K562 (cell line): Measurements from ENCODE around the gene HEPACAM2. TPM values are rescaled to one million over a fixed set of nuclear protein-coding genes. Genes with fewer than 3 reads are reported as not detected.

Experiments used
- ARID2 ChIP-seq: fragments of 450-650 bp; IDR thresholded peaks from 2 replicates; pipeline ENCODE4 v1.6.1; 2017; ENCODE audit warnings: antibody characterized with exemption, mild to moderate bottlenecking
- BRD4 ChIP-seq: fragments of 200-600 bp; sonication (generic); IDR thresholded peaks from 2 replicates; pipeline ENCODE4 v1.6.1; 2017; ENCODE audit warnings: inconsistent platforms
- CBFA2T2 ChIP-seq: fragments of 450-650 bp; conservative IDR thresholded peaks from 2 replicates; pipeline ENCODE4 v1.6.1; 2017; ENCODE audit warnings: mild to moderate bottlenecking
- CEBPB ChIP-seq: fragments of 450-650 bp; IDR thresholded peaks from 2 replicates; pipeline ENCODE4 v1.6.1; 2016; ENCODE audit warnings: missing genetic modification characterization, missing compliant biosample characterization
- CHD2 ChIP-seq: IDR thresholded peaks from 2 replicates; pipeline ENCODE4 v1.6.1; 2011; ENCODE audit warnings: low read depth, low read length
- NFIX ChIP-seq: fragments of 250-450 bp; sonication (Bioruptor Pico); IDR thresholded peaks from 2 replicates; pipeline ENCODE4 v1.4.0; 2020; ENCODE audit warnings: low read depth, mild to moderate bottlenecking, moderate library complexity
- RBM39 ChIP-seq: fragments of 200-400 bp; formaldehyde crosslinking; optimal IDR thresholded peaks from 2 replicates; pipeline ENCODE3; 2018; ENCODE audit warnings: low read depth, low read length
- SAFB ChIP-seq: fragments of 200-400 bp; formaldehyde crosslinking; IDR thresholded peaks from 2 replicates; pipeline ENCODE4 v1.6.1; 2017; ENCODE audit warnings: low read depth, low read length, borderline replicate concordance
- ZNF3 ChIP-seq: fragments of 250-450 bp; sonication (Bioruptor Pico); IDR thresholded peaks from 2 replicates; pipeline ENCODE4 v1.5.0; 2021; ENCODE audit warnings: mild to moderate bottlenecking, moderate library complexity
- ZNF668 ChIP-seq: fragments of 250-450 bp; sonication (Bioruptor Pico); IDR thresholded peaks from 2 replicates; pipeline ENCODE4 v1.8.0; 2022; ENCODE audit warnings: mild to moderate bottlenecking, inconsistent platforms
- ZNF695 ChIP-seq: fragments of 450-650 bp; formaldehyde crosslinking; IDR thresholded peaks from 2 replicates; pipeline ENCODE4 v1.4.0; 2020; ENCODE audit warnings: mild to moderate bottlenecking, moderate library complexity
- polyA plus RNA-seq, 8 experiments: library from polyadenylated mRNA; depleted of rRNA in 4 of 8; stranded (reverse) in 5 of 8; unstranded in 3 of 8; fragments of >200 nt; fragmentation: Nextera tagmentation in 2 of 8; fragmentation: Illumina TruSeq in 1 of 8; extraction: Ambion mirVana in 2 of 8; extraction: Trizol in 1 of 8; gene quantifications; 2 replicates each; pipeline versions ENCODE4 v1.2.1 to v1.2.3, GENCODE V29; 2011 to 2014; ENCODE audit warnings: inconsistent platforms in 1 of 8, missing spikeins in 1 of 8
- total RNA-seq, 7 experiments: library from RNA; depleted of rRNA in 6 of 7; stranded (reverse); fragments of >200 nt in 6 of 7; fragmentation: Illumina TruSeq in 2 of 7; extraction: Trizol in 2 of 7; gene quantifications; 2 replicates each; pipeline versions ENCODE4 v1.2.1 to v1.2.3, GENCODE V29; 2011 to 2021; ENCODE audit warnings: low replicate concordance in 1 of 7
- TF ChIP-seq, protein P1 (sequence below): fragments of 250-450 bp; sonication (Bioruptor Pico); IDR thresholded peaks from 2 replicates; pipeline ENCODE4 v1.8.0; 2022; ENCODE audit warnings: inconsistent platforms, mild to moderate bottlenecking, moderate library complexity, borderline replicate concordance
- TF ChIP-seq, protein P2 (sequence below): sonication (generic); formaldehyde crosslinking; IDR thresholded peaks from 2 replicates; pipeline ENCODE4 v1.8.0; 2022; ENCODE audit warnings: mild to moderate bottlenecking, missing genetic modification reagents
- TF ChIP-seq, protein P3 (sequence below): sonication (generic); IDR thresholded peaks from 2 replicates; pipeline ENCODE4 v1.6.1; 2016
- TF ChIP-seq, protein P4 (sequence below): fragments of 450-650 bp; IDR thresholded peaks from 2 replicates; pipeline ENCODE4 v1.6.1; 2017; ENCODE audit warnings: antibody characterized with exemption
- TF ChIP-seq, protein P5 (sequence below): fragments of 250-450 bp; sonication (Bioruptor Pico); IDR thresholded peaks from 2 replicates; pipeline ENCODE4 v1.4.0; 2020; ENCODE audit warnings: mild to moderate bottlenecking, moderate library complexity
- TF ChIP-seq, protein P6 (sequence below): fragments of 250-450 bp; sonication (Bioruptor Pico); IDR thresholded peaks from 2 replicates; pipeline ENCODE4 v1.4.0; 2020; ENCODE audit warnings: mild to moderate bottlenecking
- TF ChIP-seq, protein P7 (sequence below), 2 experiments: fragments of 450-650 bp in 1 of 2; sonication (generic) in 1 of 2; formaldehyde crosslinking in 1 of 2; IDR thresholded peaks in 1 of 2; conservative IDR thresholded peaks in 1 of 2; 2 replicates each; pipeline versions ENCODE4 v1.6.1 to v1.8.1; 2016 to 2023; ENCODE audit warnings: mild to moderate bottlenecking in 2 of 2, moderate library complexity in 2 of 2, inconsistent platforms in 1 of 2, missing genetic modification reagents in 1 of 2

The HEPACAM2 gene
- total and polyA plus RNA-seq, 9 of the 15 experiments (the other 6 are each of a cell fraction or from before 2014, with no cell fraction given) = 2.0 to 6.5 (median 3.9) TPM

DNA sequence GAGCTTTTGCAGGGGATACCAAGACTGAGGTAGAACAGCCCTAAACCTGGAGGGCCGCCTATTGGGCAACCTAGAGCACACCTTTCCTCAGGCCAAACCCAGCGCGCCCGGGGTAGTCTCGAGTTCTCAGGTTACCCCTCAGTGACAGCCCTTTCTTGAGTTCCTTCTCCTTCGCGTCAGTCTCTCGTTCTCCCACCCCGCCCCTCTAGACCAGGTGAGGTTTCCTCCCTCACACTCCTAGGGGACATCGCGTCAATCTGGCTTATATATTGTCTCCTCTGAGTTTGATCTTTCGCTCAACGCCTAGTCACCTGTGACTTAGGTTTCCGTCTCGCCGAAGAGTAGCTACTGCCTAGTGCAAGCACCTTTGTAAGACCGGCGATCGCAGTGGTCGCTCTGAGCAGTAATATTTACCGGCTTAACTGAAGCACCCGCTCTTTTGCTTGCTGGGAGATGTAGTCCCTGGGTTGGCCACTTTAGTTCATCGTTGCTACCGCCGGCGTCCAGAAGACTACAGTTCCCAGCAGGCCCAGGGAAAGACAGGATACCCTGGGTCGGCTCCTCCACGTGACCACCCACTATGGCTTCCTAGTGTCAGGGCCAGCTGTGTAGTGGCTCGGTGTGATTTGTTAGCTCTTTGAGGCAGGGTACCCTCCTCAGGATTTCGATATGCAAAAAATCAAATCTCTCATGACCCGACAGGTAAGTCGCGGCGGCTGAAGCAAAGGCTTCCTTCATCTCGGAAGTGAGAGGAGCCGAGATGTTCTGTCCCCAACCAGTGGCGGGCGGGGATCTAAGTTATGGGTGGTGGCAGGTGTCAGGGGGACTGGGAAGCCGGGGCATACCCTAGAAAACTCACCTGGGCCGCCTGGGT, 5.8 kb upstream of the HEPACAM2 start, which contains the start of gene VPS50 (continued):
- TF ChIP-seq, protein P1, sequence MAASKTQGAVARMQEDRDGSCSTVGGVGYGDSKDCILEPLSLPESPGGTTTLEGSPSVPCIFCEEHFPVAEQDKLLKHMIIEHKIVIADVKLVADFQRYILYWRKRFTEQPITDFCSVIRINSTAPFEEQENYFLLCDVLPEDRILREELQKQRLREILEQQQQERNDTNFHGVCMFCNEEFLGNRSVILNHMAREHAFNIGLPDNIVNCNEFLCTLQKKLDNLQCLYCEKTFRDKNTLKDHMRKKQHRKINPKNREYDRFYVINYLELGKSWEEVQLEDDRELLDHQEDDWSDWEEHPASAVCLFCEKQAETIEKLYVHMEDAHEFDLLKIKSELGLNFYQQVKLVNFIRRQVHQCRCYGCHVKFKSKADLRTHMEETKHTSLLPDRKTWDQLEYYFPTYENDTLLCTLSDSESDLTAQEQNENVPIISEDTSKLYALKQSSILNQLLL (CRISPR knock-in tag) = no peak
- TF ChIP-seq, protein P2, sequence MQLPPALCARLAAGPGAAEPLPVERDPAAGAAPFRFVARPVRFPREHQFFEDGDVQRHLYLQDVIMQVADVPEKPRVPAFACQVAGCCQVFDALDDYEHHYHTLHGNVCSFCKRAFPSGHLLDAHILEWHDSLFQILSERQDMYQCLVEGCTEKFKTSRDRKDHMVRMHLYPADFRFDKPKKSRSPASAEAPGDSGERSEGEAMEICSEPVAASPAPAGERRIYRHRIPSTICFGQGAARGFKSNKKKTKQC (CRISPR knock-in tag) = no peak; the same call in 1 of the 2 replicates
- TF ChIP-seq ZNF668 (CRISPR knock-in tag) = no peak
- no peak for TF ChIP-seq NFIX (CRISPR knock-in tag)
- TF ChIP-seq RBM39 = no peak
- TF ChIP-seq CBFA2T2 = peak; percentile 91
- TF ChIP-seq ARID2 = no peak
- TF ChIP-seq ZNF695 (CRISPR knock-in tag) = no peak
- TF ChIP-seq, protein P3, sequence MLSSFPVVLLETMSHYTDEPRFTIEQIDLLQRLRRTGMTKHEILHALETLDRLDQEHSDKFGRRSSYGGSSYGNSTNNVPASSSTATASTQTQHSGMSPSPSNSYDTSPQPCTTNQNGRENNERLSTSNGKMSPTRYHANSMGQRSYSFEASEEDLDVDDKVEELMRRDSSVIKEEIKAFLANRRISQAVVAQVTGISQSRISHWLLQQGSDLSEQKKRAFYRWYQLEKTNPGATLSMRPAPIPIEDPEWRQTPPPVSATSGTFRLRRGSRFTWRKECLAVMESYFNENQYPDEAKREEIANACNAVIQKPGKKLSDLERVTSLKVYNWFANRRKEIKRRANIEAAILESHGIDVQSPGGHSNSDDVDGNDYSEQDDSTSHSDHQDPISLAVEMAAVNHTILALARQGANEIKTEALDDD = peak; percentile 28; the same call in 1 of the 2 replicates
- TF ChIP-seq, protein P4, sequence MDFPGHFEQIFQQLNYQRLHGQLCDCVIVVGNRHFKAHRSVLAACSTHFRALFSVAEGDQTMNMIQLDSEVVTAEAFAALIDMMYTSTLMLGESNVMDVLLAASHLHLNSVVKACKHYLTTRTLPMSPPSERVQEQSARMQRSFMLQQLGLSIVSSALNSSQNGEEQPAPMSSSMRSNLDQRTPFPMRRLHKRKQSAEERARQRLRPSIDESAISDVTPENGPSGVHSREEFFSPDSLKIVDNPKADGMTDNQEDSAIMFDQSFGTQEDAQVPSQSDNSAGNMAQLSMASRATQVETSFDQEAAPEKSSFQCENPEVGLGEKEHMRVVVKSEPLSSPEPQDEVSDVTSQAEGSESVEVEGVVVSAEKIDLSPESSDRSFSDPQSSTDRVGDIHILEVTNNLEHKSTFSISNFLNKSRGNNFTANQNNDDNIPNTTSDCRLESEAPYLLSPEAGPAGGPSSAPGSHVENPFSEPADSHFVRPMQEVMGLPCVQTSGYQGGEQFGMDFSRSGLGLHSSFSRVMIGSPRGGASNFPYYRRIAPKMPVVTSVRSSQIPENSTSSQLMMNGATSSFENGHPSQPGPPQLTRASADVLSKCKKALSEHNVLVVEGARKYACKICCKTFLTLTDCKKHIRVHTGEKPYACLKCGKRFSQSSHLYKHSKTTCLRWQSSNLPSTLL = no peak
- TF ChIP-seq, protein P5, sequence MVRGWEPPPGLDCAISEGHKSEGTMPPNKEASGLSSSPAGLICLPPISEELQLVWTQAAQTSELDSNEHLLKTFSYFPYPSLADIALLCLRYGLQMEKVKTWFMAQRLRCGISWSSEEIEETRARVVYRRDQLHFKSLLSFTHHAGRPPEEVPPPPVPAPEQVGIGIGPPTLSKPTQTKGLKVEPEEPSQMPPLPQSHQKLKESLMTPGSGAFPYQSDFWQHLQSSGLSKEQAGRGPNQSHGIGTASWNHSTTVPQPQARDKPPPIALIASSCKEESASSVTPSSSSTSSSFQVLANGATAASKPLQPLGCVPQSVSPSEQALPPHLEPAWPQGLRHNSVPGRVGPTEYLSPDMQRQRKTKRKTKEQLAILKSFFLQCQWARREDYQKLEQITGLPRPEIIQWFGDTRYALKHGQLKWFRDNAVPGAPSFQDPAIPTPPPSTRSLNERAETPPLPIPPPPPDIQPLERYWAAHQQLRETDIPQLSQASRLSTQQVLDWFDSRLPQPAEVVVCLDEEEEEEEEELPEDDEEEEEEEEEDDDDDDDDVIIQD (CRISPR knock-in tag) = no peak
- TF ChIP-seq ZNF3 (CRISPR knock-in tag) = no peak
- TF ChIP-seq, protein P6, sequence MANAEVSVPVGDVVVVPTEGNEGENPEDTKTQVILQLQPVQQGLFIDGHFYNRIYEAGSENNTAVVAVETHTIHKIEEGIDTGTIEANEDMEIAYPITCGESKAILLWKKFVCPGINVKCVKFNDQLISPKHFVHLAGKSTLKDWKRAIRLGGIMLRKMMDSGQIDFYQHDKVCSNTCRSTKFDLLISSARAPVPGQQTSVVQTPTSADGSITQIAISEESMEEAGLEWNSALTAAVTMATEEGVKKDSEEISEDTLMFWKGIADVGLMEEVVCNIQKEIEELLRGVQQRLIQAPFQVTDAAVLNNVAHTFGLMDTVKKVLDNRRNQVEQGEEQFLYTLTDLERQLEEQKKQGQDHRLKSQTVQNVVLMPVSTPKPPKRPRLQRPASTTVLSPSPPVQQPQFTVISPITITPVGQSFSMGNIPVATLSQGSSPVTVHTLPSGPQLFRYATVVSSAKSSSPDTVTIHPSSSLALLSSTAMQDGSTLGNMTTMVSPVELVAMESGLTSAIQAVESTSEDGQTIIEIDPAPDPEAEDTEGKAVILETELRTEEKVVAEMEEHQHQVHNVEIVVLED (CRISPR knock-in tag) = peak; percentile 39; the same call in 1 of the 2 replicates
- TF ChIP-seq CHD2 = no peak; the same call in 1 of the 2 replicates
- TF ChIP-seq CEBPB = no peak
- TF ChIP-seq SAFB = no peak
- TF ChIP-seq, protein P7, sequence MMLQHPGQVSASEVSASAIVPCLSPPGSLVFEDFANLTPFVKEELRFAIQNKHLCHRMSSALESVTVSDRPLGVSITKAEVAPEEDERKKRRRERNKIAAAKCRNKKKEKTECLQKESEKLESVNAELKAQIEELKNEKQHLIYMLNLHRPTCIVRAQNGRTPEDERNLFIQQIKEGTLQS (IDR thresholded peaks at IDR 0.05) = peak; percentile 21; the same call in 1 of the 2 replicates
- TF ChIP-seq, protein P7 (CRISPR knock-in tag; conservative IDR thresholded peaks at IDR 0.05) = no peak
- TF ChIP-seq BRD4 = no peak
